Measurements from ENCODE around the gene LCOR. TPM values are rescaled to one million over a fixed set of nuclear protein-coding genes. Genes with fewer than 3 reads are reported as not detected.
"Not testable (repeated sequence)": the region's sequence is repeated elsewhere in the genome, so short reads cannot be mapped to it uniquely, and the experiment has no call there.

Gene LCOR
- polyA plus RNA-seq, 1 donor: 16.2 TPM

DNA sequence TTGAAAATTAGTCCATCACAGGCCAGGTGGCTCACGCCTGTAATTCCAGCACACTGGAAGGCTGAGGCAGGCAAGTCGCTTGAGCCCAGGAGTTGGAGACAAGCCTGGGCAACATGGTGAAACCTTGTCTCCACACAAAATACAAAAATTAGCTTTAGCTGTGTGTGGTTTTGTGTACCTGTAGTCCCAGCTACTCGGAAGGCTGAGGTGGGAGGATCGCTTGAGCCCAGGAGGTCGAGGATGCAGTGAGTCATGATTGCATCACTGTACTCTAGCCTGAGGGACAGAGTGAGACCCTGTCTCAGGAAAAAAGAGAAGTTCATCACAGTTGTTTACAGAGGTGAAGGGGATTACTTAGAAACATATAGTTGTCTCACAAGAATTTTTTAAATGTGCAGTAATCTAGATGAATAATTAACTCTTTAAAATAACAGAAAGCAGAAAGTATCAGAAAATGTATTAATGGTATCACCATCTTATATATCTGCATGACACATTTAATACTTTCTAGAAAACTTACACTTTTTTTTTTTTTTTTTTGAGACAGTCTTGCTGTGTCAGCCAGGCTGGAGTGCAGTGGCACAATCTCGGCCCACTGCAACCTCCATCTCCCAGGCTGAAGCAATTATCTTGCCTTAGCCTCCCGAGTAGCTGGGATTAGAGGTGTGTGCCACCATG is 8.9 kb downstream of the LCOR start:
- DNase-seq: no peak

DNA sequence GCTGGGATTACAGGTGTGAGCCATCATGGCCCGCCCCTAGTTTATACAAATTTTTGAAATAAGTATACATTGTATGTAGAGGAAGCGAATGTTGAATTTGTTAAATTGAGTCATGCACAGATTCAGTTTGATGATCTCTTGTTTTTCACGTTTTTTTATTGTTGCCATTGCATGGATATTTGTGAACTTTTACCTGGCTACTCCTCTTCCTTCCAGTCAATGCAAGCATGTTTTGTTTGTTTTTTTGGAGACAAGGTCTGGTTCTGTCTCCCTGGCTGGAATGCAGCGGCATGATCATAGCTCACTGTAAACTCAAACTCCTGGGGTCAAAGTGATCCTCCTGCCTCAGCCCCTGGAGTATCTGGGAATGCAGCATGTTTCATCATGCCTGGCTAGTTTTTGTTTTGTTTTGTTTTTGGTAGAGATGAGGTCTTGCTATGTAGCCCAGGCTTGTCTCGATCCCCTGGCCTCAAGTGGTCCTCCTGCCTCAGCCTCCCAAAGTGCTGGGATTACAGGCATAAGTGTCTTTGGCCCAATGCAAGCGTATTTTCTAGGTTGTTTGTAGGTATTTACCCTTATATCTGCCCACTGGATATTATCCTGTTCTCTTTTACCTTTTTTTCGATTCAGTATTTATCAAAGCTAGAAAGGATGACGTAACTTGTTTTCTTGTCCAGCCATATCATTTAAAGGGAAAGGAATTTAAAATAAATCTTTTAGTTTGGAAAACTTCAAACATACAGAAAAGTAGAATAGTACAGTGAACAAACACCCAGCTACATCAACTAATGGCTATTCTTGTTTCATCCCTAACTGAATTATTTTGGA is 11.0 kb downstream of the LCOR start:
- DNase-seq: no peak

DNA sequence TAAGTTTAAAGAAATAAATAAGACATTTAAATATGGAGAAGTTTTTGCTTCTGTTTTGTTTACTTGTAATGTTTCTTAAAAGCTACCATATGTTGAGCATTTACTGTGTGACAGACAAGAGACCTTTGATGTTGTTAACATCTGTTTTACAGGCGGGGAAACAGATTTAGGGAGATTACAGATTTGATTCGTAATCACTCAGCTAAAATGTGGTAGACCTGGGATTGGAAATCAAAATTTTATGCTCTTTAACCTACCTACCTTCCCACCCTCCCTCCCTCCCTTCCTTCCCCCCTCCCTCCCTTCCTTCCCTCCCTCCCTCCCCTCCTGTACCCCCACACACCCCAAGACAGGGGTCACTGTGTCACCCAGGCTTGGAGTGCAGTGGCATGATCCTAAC is 11.7 kb downstream of the LCOR start:
- no peak for DNase-seq

DNA sequence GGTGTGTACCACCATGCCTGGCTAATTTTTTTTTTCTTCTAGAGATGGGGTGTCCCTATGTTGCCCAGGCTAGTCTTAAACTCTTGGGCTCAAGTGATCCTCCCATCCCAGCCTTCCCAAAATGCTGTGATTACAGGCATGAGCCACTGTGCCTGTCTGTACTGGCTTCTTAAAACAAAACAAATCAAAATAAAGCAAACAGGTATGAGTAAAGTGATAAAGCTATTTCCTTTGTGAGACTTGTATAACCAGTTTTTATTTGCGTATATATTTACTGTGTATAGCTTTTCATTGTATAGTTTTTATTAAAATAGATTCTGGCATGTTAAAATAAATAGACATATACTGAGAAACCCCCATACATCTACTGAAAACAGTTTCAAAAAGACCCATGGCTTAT is 14.3 kb downstream of the LCOR start:
- DNase-seq: no peak

DNA sequence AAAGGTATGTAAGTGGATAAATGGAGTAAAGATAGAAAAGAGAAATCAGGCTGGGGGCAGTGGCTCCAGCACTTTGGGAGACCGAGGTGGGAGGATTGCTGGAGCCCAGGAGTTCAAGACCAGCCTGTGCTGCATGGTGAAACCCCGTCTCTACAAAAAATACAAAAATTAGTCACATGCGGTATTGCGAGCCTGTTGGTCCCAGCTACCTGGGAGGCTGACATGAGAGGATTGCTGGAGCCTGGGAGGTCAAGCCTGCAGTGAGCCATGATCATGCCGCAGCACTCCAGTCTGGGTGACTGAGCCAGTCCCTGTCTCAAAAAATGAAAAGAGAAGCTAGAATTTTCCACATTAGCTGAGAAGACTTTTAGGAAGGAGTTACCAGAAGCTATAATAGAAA is 14.8 kb downstream of the LCOR start:
- no peak for DNase-seq

DNA sequence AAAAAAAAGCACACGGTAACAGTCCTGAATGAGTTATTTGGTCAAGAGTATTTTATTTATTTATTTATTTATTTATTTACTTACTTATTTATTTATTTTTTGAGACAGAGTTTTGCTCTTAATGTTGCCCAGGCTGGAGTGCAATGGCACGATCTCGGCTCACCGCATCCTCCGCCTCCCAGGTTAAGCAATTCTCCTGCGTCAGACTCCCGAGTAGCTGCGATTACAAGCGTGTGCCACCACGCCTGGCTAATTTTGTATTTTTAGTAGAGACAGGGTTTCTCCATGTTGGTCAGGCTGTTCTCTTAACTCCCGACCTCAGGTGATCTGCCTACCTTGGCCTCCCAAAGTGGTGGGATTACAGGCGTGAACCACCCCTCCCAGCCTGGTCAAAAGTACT is 15.3 kb downstream of the LCOR start:
- not testable (repeated sequence) for DNase-seq

DNA sequence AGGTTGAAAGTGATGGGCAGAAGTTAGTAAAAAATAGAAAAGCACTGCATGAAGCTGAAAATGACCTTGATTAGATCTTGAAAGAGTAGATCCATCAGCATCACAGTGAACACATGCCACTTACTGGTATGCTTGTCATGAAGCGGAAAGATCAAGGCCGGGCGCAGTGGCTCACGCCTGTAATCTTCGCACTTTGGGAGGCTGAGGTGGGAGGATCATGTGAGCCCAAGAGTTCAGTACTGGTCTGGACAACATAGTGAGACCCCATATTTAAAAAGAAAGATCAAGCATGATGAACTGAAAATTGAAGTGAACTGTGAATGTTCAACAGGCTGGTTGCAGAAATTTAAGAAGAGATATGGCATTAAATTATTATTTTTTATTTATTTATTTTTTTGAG is 18.0 kb downstream of the LCOR start:
- DNase-seq: no peak

DNA sequence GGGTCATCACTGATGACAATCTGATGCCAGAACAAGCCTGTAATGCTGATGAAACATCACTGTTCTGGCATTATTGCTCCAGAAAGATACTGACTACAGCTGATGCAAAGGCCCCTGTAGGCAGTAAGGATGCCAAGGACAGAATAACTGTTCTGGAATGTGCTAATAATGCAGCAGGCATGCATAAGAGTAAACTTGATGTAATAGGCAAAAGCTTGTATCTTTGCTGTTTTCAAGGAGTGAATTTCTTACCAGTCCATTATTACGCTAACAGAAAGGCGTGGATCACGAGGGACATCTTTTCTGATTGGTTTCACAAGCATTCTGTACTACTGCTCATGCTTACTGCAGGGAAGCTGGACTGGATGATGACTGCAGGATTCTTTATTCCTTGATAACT is 18.7 kb downstream of the LCOR start:
- peak; percentile 19 for DNase-seq

DNA sequence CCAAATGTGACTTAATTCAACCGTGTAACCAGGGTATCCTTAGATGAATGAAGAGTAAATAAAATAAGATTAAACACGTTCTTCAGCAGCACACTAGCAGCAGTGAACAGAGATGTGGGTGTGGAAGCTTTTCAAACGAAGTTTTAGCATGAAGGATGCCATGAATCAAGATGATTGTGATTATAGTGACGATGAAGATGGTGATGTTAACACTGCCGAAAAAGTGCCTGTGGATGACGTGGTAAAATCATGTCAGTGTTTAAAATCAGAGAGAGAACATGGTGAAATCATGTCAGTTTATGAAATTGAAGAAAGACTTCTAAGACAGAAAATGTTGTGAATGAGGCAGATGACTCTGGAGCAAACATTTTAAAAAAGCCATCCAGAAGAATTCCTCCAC is 19.2 kb downstream of the LCOR start:
- DNase-seq: no peak

DNA sequence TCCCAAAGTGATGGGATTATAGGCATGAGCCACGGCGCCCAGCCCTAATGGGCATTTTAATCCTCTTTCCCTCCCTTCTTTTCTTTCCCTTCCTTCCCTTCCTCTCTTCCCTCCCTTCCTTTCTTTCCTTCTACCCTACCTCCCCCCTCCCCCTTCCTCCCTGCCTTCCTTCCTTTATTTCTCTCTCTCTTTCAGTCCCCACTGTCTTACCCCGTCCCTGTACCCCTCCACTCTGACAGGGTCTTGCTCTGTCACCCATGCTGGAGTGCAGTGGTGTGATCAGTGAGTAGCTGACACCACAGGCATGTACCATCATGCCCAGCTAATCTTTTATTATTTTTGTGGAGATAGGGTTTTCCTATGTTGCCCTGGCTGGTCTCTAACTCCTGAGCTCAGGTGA is 24.2 kb downstream of the LCOR start:
- no peak for DNase-seq

DNA sequence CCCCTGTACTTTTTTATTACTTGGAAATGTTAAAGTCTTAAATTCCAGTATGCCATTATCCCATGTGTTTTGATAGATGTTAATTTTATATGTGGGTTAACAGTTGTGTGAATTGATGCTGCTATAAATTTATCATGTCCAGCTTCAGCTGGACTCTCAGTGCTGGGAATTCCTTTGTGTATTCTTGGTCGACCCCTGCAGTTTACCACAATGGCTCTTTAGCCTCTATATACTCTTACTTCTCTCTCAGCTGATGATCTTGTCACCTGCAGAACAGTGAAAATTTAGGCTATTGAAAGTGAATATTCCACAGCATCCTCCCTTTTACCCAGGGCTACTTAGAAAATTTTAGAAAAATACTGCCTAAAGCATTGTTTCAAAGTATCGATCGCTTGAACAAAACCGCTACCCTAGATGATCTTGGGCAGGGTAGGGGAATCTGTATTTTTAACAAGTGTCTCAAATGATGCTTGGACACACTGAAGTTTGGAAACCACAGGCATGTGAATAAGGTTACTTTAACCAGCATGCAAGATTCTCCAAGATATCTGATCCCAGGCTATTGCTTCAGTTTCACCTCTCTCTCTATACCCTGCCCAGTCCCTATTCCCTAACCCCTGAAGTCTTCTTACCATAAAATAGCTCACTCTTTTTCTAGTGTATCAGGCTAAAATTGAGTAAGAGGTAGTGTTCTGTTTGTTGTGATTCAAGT is 25.4 kb downstream of the LCOR start:
- no peak for DNase-seq

DNA sequence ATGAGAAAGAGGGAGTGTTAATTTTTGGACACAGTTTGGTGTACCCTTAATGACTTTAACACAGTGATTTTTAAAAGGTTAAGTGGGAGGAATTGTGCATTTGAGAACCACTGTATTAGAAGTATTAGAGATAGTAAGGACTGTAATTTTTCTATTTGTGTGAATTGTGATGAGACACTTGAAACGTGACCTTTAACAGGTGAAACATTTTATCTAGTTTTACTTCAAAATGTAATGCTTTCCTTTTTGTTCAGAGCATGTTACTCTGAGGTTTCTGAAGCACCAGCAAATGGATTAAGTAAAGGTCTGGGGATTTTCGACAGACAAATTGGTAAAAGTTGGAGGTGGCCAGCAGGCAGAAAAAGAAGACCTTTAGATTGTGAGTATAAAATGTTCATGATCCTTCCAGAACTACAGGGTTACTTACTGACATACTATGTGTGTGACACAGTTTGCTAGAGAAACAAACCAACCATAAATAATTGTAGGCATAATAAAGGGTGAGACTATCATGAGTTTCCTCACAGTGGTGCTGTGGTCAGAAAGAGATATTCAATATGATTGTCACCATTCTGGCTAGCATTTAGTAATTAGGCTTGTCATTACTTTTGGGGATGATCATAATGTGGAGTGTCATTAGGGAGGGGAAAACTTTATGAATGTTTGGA is 26.1 kb downstream of the LCOR start:
- DNase-seq: no peak

DNA sequence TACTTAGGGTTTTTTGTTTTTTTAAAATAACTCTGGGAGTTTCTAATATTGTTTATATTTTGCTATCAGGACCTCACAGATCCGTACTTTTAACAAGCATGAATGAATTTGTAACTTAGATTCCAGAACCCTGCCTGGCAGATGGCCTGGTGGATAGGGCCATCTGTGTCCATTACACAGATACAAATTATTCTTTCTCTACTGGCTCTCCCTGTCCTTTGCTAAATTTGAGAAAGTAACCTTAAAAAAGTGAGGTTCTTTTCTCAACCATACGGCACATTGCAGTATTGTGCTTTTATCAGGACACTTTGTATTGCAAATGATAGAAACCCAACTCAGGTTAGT is 26.6 kb downstream of the LCOR start:
- no peak for DNase-seq

DNA sequence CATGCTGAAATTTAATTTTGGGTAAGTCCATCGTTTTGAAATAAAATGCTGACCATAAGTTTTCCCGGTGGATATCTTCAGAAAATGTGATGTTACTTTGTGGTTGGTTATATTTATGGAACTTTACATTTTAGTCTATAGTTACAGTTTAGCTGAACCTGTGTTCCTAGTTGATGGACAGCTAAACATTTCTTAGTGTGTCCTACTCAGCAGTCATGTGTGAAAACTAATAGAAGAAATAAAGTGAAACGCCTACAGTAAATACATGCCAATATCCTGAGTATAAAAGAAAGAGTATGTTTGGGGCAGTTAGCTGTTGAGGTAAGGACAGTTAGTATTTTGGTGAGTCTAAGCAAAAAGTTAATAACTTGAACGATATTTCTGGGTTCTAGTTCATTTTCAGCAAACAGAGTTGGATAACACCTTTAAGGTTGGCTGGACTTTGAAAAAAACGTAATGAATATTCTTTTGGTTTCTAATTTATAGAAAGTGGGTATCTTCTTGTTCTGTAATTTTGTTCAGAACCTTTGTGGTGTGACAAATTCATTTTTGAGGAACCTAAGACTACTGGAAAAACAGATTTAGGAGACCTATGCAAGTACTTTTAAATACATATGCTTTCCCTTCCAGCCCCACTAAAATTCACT is 28.7 kb downstream of the LCOR start:
- DNase-seq: no peak

DNA sequence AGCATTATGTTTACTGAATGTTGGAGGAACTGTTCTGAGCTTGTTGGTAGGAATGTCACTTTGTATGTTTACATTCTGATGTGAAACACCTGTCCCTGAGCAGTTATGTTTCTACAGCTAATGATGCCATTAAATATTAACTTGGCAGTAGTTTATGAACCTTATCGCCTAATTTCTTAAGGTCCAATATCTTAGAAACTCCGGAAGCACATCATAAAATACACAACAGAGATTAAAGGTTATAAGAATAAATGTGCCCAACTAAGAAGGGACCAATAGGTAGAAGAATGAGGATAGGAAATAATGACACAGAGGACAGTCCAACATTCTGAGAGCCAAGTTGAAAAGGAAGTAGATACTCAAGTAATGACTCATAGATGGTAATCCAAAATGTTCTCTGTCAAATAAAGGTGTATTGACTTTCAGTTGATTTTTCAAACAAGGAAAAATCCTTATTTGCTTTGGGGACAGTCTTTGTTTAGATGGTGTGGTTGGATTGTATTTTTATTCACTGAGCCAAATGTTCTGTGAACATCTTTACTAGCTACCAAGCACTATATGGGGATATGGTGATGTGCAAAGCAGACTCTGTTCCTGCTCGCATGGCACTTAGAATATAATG is 31.9 kb downstream of the LCOR start:
- DNase-seq: peak; percentile 9

DNA sequence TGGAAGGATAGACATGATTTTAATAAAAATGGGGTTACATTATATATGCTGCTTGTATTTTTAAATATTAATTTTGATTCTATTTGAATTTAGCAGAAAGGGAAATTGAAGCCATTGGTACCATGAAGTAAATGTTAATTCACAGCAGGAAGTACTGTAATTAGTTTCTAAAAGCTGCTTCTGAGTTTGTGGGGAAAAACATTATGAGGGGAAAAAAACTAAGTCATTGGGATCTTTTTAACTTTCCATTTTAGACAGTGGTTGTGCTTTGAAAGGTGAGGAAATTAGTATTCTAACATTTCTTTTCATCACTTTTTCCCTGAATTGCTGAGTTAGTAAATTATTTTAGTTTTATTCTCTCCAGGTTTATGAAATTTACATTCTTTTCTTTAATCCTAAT is 41.0 kb downstream of the LCOR start:
- DNase-seq: no peak

DNA sequence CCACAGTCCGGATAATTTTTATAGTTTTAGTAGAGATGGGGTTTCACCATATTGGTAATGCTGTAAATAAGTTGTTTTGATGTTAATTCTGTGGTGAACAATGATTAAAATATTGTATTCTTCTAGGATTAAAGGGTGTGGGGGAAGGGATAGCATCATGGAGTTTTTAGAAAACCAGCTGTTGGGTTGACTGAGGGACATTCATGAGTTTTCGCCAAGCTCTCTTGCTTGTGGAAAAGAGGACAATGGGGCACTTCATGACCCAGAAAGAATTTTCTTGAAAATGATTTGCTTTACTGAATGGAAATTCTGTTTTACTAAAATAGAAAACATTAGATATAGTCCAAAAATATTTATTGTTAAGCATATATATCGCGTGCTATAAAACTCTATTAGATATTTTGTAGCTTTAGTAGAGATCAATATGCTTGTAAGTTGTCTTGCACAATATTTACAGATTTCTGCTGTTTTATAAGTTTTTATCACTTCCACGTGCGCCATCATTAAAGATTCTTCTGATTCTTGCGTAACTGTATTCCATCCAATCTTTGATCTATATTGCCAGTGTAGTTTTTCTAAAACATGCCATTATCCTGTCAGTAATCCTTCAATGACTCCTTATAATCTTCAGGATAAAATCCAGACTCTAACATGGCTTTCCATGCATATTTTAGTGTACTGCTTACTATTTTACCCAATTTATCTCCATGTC is 41.8 kb downstream of the LCOR start:
- DNase-seq: no peak

DNA sequence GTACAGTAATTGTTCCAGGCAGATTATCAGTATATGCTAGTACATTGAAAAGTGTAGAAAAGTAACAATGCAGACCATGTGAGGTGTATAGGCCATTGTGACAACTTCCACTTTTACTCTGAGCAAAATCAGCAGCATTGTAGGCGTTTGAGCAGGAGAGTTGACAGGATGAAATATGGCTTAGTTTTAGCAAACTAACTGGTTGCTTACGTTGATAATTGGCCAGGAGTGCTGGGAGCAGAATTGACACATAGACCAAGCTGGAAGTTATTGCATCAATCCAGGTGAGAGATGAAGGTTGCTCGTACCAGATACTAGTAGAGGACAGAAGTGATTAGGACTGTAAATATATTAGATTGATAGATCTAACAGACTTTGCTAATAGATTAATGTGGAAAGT is 46.0 kb downstream of the LCOR start:
- DNase-seq: no peak

DNA sequence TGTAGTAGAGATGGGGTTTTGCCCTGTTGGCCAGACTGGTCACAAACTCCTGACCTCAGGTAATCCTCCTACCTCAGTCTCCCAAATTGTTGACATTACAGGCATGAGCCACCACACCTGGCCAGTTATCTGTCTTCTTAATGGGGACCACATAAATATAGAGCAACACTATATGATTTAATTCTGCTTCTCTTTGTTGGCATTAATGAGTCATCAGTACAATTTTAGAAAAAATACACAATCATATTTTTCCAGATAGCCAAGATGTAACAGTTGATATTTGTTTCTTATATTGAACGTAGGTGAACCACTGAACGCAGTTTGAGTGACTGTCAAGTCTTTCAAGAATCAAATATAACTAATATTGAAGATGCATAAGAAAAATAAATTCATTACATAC is 48.5 kb downstream of the LCOR start:
- no peak for DNase-seq

DNA sequence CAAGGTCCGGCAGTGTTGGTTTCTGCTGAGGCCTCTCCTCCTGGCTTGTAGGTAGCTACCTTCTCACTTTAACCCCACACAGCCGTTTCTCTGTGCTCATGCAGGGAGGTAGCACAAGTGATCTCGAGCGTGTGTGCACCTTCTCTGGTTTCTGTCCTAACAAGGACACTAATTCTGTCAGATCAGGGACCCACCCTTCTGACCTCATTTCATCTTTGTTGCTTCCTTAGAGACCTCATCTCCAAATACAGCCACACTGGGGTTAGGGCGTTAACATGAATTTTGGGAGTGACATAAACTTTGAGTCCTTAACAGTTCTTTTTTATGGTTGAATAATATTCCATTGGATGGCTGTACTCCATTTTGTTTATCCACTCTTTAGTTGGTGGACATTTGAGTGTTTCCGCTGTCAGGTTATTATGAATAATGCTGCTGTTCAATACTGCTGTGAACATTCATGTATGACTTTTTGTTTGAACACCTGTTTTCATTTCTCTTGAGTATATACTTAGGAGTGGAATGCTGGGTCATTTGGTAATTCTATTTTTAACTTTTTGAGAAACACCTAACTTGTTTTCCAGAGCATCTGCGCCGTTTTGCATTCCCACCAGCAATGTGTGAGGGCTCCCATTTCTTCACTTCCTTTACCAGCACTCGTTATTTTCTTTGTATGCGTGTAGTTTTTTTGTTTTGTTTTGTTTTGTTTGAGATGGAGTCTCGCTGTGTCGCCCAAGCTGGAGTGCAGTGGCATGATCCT is 57.5 kb downstream of the LCOR start:
- DNase-seq: no peak

DNA sequence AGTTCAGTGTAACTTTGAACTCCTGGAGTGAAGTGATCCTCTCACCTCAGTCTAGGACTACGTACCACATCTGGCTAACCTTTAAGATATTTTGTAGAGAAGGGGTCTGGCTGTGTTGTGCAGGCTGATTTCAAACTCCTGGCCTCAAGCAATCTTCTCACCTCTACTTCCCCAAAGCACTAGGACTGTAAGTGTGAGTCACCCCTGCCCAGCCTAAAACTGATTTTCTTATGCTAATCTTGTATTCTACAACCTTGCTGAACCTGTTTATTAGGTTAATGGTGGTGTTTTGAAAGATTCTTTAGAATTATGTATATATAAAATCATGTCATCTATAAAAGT is 58.0 kb downstream of the LCOR start:
- DNase-seq: no peak

All from hindlimb muscle (tissue), 1 donor.